ENCODE data around the gene MTMR11. TPM values are rescaled to one million over a fixed set of nuclear protein-coding genes. Genes with fewer than 3 reads are reported as not detected.
"Not testable (repeated sequence)": the region's sequence is repeated elsewhere in the genome, so short reads cannot be mapped to it uniquely, and the experiment has no call there.

Gene MTMR11
- total RNA-seq, 6 experiments from 2014 or later = 6.1 to 11.5 (median 10.0) TPM

DNA sequence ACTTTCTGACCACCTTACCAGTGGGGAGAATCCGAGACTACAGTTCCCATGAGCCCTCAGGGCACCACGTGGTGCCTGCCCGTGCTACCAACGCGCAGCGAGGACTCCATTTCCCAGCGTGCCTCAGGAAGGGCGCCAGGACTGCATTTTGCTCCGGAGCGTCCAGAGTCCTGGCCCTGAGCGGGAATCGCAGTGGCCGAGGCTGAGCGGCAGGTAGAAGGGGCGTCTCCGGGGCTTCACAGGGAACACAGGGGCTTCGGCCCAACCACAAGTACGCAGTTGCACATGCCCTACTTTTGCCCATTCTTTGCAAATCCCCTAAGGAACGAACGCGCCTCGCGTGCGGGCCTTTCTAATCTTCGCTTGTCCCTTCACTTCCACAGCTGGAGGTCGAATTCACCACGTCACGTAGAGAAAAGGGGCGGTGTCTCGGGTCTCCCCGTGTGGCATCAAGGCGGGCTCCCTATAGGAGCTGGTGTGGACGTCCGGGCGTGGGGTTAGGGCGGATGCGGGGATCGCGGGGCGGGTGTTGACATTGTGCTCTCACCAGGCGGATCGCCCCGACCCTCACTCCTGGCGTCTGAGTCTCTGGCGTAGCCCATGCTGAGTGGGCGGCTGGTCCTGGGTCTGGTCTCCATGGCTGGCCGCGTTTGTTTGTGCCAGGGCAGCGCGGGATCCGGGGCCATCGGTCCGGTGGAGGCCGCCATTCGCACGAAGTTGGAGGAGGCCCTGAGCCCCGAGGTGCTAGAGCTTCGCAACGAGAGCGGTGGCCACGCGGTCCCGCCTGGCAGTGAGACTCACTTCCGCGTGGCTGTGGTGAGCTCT lies 37.0 kb downstream of the MTMR11 start, which contains the start of gene BOLA1:
BOLA1 (plus strand) TSS at position 109 of the 825 bp plus-strand sequence; CDS start at position 601, 492 bp downstream.
- Mint-ChIP-seq H3K4me3 (peak within 1 kb of the TSS; percentile 88), H3K4me1 (ENCODE audit: low read depth) (peaks cover 14% of the 10 kb centered on the region), H3K27me3 (ENCODE audit: insufficient read depth) (peaks cover 1% of the 10 kb centered on the region; the same call in 1 of the 2 replicates), H3K9me3 (no peaks in the 10 kb centered on the region), H3K27ac (peak within 1 kb of the TSS; percentile 78), H3K36me3 (ENCODE audit: low read depth) (no peaks in the 10 kb centered on the region)
- peak; percentile 84 for DNase-seq
- TF ChIP-seq, protein P1, sequence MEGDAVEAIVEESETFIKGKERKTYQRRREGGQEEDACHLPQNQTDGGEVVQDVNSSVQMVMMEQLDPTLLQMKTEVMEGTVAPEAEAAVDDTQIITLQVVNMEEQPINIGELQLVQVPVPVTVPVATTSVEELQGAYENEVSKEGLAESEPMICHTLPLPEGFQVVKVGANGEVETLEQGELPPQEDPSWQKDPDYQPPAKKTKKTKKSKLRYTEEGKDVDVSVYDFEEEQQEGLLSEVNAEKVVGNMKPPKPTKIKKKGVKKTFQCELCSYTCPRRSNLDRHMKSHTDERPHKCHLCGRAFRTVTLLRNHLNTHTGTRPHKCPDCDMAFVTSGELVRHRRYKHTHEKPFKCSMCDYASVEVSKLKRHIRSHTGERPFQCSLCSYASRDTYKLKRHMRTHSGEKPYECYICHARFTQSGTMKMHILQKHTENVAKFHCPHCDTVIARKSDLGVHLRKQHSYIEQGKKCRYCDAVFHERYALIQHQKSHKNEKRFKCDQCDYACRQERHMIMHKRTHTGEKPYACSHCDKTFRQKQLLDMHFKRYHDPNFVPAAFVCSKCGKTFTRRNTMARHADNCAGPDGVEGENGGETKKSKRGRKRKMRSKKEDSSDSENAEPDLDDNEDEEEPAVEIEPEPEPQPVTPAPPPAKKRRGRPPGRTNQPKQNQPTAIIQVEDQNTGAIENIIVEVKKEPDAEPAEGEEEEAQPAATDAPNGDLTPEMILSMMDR (IDR thresholded peaks at IDR 0.05) = no peak

GRCh38 chr1:149896575-149896974 lies 40.1 kb downstream of the MTMR11 start:
- TF ChIP-seq, protein P1 (IDR thresholded peaks at IDR 0.05) = no peak
- no peak for DNase-seq
- Mint-ChIP-seq H3K4me1 (ENCODE audit: low read depth) (peaks cover 14% of the 10 kb centered on the region), H3K27me3 (ENCODE audit: insufficient read depth) (peaks cover 1% of the 10 kb centered on the region; the same call in 1 of the 2 replicates), H3K9me3 (no peaks in the 10 kb centered on the region), H3K4me3 (no peak overlapping the region), H3K27ac (no peak overlapping the region), H3K36me3 (ENCODE audit: low read depth) (no peaks in the 10 kb centered on the region)

DNA sequence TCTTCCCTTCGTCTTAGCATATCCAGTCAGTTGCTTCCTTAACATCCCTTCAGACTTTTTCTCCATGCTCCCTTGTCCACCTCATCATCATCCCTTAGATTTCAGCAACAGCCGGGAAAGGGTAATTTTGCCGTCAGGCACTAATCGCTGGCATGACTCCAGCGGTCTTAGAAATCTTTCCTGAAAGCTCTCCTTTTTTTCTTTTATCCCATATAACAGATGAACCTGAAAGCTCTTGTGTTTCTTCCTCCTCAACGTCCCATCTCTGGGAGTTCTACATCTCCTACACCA lies 47.7 kb downstream of the MTMR11 start:
- Mint-ChIP-seq H3K36me3 (ENCODE audit: low read depth) (no peaks in the 10 kb centered on the region), H3K27me3 (ENCODE audit: insufficient read depth) (no peaks in the 10 kb centered on the region), H3K27ac (no peak overlapping the region), H3K4me3 (no peak overlapping the region), H3K4me1 (ENCODE audit: low read depth) (no peaks in the 10 kb centered on the region; the same call in none of the 2 replicates), H3K9me3 (no peaks in the 10 kb centered on the region)
- DNase-seq = peak; percentile 54
- TF ChIP-seq, protein P1 (IDR thresholded peaks at IDR 0.05) = no peak

GRCh38 chr1:149888247-149888998 lies 48.3 kb downstream of the MTMR11 start:
- Mint-ChIP-seq H3K27me3 (ENCODE audit: insufficient read depth) (peaks cover 3% of the 10 kb centered on the region), H3K9me3 (no peaks in the 10 kb centered on the region), H3K27ac (no peak overlapping the region), H3K36me3 (ENCODE audit: low read depth) (no peaks in the 10 kb centered on the region), H3K4me1 (ENCODE audit: low read depth) (no peaks in the 10 kb centered on the region; the same call in none of the 2 replicates), H3K4me3 (no peak overlapping the region)
- DNase-seq = no peak
- TF ChIP-seq, protein P1 (IDR thresholded peaks at IDR 0.05) = peak; percentile 77

DNA sequence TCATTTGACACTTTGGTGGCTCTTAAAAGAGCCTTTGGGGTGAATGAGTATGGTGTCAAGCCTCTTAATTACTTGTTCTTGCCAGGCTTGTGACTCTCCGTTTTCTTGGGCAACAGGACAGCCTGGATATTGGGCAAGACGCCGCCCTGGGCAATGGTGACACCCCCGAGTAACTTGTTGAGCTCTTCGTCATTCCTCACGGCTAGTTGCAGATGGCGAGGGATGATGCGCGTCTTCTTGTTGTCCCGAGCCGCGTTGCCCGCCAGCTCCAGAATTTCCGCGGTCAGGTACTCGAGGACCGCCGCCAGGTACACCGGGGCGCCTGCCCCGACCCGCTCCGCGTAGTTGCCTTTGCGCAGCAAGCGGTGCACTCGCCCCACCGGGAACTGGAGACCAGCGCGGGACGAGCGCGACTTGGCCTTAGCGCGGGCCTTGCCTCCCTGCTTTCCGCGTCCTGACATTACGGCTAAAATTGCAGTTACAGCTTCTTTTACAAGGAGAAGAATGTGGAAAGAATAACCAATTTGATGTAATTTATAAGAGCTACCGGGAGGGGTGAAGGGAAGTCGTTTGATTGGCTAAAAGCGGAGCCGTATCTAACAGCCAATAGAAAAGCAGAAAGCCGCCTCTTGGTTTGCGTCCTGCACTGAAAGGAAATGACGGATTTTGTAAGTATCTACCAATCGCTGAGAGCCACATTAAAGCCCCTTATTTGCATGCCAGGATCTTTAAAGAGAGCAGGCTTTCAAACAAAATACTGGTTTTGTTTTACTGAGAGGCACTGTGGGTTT lies 49.0 kb downstream of the MTMR11 start:
- no peaks in the 10 kb centered on the region for H3K9me3 Mint-ChIP-seq
- DNase-seq = peak; percentile 99
- no peaks in the 10 kb centered on the region for H3K36me3 Mint-ChIP-seq (ENCODE audit: low read depth)
- H3K4me3 Mint-ChIP-seq = no peak overlapping the region
- TF ChIP-seq, protein P1 (IDR thresholded peaks at IDR 0.05) = no peak
- H3K4me1 Mint-ChIP-seq (ENCODE audit: low read depth) = no peaks in the 10 kb centered on the region; the same call in none of the 2 replicates
- peaks cover 4% of the 10 kb centered on the region for H3K27me3 Mint-ChIP-seq (ENCODE audit: insufficient read depth)
- H3K27ac Mint-ChIP-seq = no peak overlapping the region

GRCh38 chr1:149887196-149887455 lies 49.6 kb downstream of the MTMR11 start:
- not testable (repeated sequence) for DNase-seq; H3K27ac Mint-ChIP-seq; H3K36me3 Mint-ChIP-seq (ENCODE audit: low read depth); H3K27me3 Mint-ChIP-seq (ENCODE audit: insufficient read depth); H3K9me3 Mint-ChIP-seq; H3K4me1 Mint-ChIP-seq (ENCODE audit: low read depth); H3K4me3 Mint-ChIP-seq

Measured in HFFc6 (cell line).